Epithelial cell of prostate (primary cell): ENCODE results near the gene PPAN.

Experiments
- DNase-seq: peaks from one replicate; pipeline ENCODE4 v3.0.0-alpha.2; 2011; ENCODE audit warnings: low read depth, low spot score
- H3K27ac ChIP-seq: fragments of 450-650 bp; 2 replicates; pipeline ENCODE4 v1.5.1; 2017; ENCODE audit warnings: mild to moderate bottlenecking

Gene PPAN

GRCh38 chr19:10091895-10092641 lies 14.1 kb upstream of the PPAN start:
- H3K27ac ChIP-seq = no peak overlapping the region
- DNase-seq = no peak

- no peak overlapping the region for H3K27ac ChIP-seq
- DNase-seq = no peak
Measured at GRCh38 chr19:10092648-10093294, 13.4 kb upstream of the PPAN start.

- no peak overlapping the region for H3K27ac ChIP-seq
- no peak for DNase-seq
Measured at GRCh38 chr19:10093295-10094186, 12.6 kb upstream of the PPAN start.

GRCh38 chr19:10095622-10095947 lies 10.6 kb upstream of the PPAN start:
- H3K27ac ChIP-seq = no peak overlapping the region

GRCh38 chr19:10095948-10096614 lies 10.1 kb upstream of the PPAN start:
- no peak overlapping the region for H3K27ac ChIP-seq

More at GRCh38 chr19:10095622-10095947, 10.6 kb upstream of the PPAN start:
- no peak for DNase-seq

GRCh38 chr19:10096615-10096963 lies 9.6 kb upstream of the PPAN start:
- DNase-seq = no peak
- H3K27ac ChIP-seq = no peak overlapping the region

More at GRCh38 chr19:10095948-10096614, 10.1 kb upstream of the PPAN start:
- DNase-seq = peak; percentile 74

- no peak overlapping the region for H3K27ac ChIP-seq
- DNase-seq = no peak
Measured at GRCh38 chr19:10100163-10100785, 5.9 kb upstream of the PPAN start.

GRCh38 chr19:10102787-10103236 lies 3.4 kb upstream of the PPAN start:
- no peak overlapping the region for H3K27ac ChIP-seq

GRCh38 chr19:10104130-10104513 lies 2.0 kb upstream of the PPAN start:
- DNase-seq = no peak
- no peak overlapping the region for H3K27ac ChIP-seq

More at GRCh38 chr19:10102787-10103236, 3.4 kb upstream of the PPAN start:
- DNase-seq = no peak

- no peak overlapping the region for H3K27ac ChIP-seq
- no peak for DNase-seq
Measured at GRCh38 chr19:10104665-10105508, 1.3 kb upstream of the PPAN start.

GRCh38 chr19:10105509-10106099 lies 558 bp upstream of the PPAN start:
- DNase-seq = no peak

GRCh38 chr19:10107254-10107653 lies 1.1 kb downstream of the PPAN start:
- peak overlapping the region; percentile 52 for H3K27ac ChIP-seq
- no peak for DNase-seq

More at GRCh38 chr19:10105509-10106099, 558 bp upstream of the PPAN start:
- H3K27ac ChIP-seq = no peak overlapping the region

GRCh38 chr19:10107817-10108367 lies 1.7 kb downstream of the PPAN start:
- H3K27ac ChIP-seq = no peak overlapping the region
- DNase-seq = no peak

- no peak overlapping the region for H3K27ac ChIP-seq
- DNase-seq = no peak
Measured at GRCh38 chr19:10109528-10109927, 3.4 kb downstream of the PPAN start.

- H3K27ac ChIP-seq = no peak overlapping the region
Measured at GRCh38 chr19:10110076-10110971, 4.2 kb downstream of the PPAN start.

GRCh38 chr19:10110972-10111317 lies 4.8 kb downstream of the PPAN start:
- DNase-seq = no peak
- H3K27ac ChIP-seq = no peak overlapping the region

More at GRCh38 chr19:10110076-10110971, 4.2 kb downstream of the PPAN start:
- DNase-seq = no peak

GRCh38 chr19:10111405-10111811 lies 5.2 kb downstream of the PPAN start, which contains the start of gene P2RY11:
TSS of gene P2RY11 (plus strand) at chr19:10111693. CDS start at chr19:10111722, 29 bp downstream.
- no peak within 1 kb of the TSS for H3K27ac ChIP-seq
- DNase-seq = no peak
